Measurements from ENCODE around the gene MME. TPM values are rescaled to one million over a fixed set of nuclear protein-coding genes. Genes with fewer than 3 reads are reported as not detected.

The MME gene
- total RNA-seq, 2 donors from 2014 or later = 30.2 to 31.9 TPM

DNA sequence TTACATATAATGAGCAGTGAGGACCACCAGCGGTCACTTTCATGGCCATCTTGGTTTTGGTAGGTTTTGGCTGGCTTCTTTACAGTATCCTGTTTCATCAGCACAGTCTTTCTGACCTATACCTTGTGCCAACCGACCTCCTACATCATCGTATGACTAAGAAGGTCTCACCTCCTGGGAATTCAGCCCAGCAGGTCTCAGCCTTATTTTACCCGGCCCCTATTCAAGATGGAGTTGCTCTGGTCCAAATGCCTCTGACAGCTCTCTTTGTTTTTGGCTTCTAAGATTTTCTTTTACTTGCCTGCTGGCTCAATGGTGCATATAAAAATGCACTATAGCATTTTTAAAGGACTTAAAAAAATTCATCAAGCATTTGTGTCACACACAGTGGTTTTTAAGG is 3.2 kb upstream of the MME start:
- TF ChIP-seq, protein P1, sequence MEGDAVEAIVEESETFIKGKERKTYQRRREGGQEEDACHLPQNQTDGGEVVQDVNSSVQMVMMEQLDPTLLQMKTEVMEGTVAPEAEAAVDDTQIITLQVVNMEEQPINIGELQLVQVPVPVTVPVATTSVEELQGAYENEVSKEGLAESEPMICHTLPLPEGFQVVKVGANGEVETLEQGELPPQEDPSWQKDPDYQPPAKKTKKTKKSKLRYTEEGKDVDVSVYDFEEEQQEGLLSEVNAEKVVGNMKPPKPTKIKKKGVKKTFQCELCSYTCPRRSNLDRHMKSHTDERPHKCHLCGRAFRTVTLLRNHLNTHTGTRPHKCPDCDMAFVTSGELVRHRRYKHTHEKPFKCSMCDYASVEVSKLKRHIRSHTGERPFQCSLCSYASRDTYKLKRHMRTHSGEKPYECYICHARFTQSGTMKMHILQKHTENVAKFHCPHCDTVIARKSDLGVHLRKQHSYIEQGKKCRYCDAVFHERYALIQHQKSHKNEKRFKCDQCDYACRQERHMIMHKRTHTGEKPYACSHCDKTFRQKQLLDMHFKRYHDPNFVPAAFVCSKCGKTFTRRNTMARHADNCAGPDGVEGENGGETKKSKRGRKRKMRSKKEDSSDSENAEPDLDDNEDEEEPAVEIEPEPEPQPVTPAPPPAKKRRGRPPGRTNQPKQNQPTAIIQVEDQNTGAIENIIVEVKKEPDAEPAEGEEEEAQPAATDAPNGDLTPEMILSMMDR (conservative IDR thresholded peaks at IDR 0.05) = no peak

GRCh38 chr3:155078711-155079467 is 1.2 kb upstream of the MME start:
- H3K27me3 ChIP-seq (ENCODE audit: control insufficient read depth, insufficient read depth, low read length, poor library complexity, severe bottlenecking) = peaks cover 12% of the 10 kb centered on the region
- Mint-ChIP-seq H3K27me3 (ENCODE audit: insufficient read depth) (peaks cover 28% of the 10 kb centered on the region), H3K4me1 (peaks cover 20% of the 10 kb centered on the region), H3K27ac (no peak overlapping the region), H3K36me3 (ENCODE audit: low read depth) (no peaks in the 10 kb centered on the region), H3K4me3 (peak overlapping the region; percentile 79), H3K9me3 (peaks cover 6% of the 10 kb centered on the region)
- peaks cover 3% of the 10 kb centered on the region for H3K4me1 ChIP-seq (ENCODE audit: control insufficient read depth, insufficient read depth, low read length)
- DNase-seq = peak; percentile 50
- H3K4me3 ChIP-seq (ENCODE audit: low read length) = peak overlapping the region; percentile 80
- no peaks in the 10 kb centered on the region for H3K9me3 ChIP-seq (ENCODE audit: control insufficient read depth, low read length)
- no peak overlapping the region for H3K27ac ChIP-seq (ENCODE audit: low read depth, low read length)
- WGBS, 2 experiments (ENCODE audit: insufficient coverage in 1 of 2, insufficient read length in 1 of 2) = 15 to 23% methylated on average over 13 to 18 of the region's 18 CpGs
- H3K9ac ChIP-seq (ENCODE audit: extremely low read depth, low read length, poor library complexity, severe bottlenecking) = no peak overlapping the region
- TF ChIP-seq, protein P1 (conservative IDR thresholded peaks at IDR 0.05) = no peak
- no peaks in the 10 kb centered on the region for H3K36me3 ChIP-seq (ENCODE audit: control insufficient read depth, insufficient read depth, low read length)

More for the DNA sequence above, 3.2 kb upstream of the MME start:
- H3K4me3 ChIP-seq (ENCODE audit: low read length) = no peak overlapping the region
- no peaks in the 10 kb centered on the region for H3K36me3 Mint-ChIP-seq (ENCODE audit: low read depth)
- H3K9me3 ChIP-seq (ENCODE audit: control insufficient read depth, low read length) = no peaks in the 10 kb centered on the region
- peaks cover 19% of the 10 kb centered on the region for H3K4me1 Mint-ChIP-seq
- peaks cover 6% of the 10 kb centered on the region for H3K9me3 Mint-ChIP-seq
- 70 to 89% methylated on average over 3 to 4 of the region's 4 CpGs for WGBS, 2 experiments (ENCODE audit: insufficient coverage in 1 of 2, insufficient read length in 1 of 2)
- H3K9ac ChIP-seq (ENCODE audit: extremely low read depth, low read length, poor library complexity, severe bottlenecking) = no peak overlapping the region
- peaks cover 12% of the 10 kb centered on the region for H3K27me3 ChIP-seq (ENCODE audit: control insufficient read depth, insufficient read depth, low read length, poor library complexity, severe bottlenecking)
- no peak overlapping the region for H3K27ac ChIP-seq (ENCODE audit: low read depth, low read length)
- no peaks in the 10 kb centered on the region for H3K36me3 ChIP-seq (ENCODE audit: control insufficient read depth, insufficient read depth, low read length)
- no peak overlapping the region for H3K27ac Mint-ChIP-seq
- H3K27me3 Mint-ChIP-seq (ENCODE audit: insufficient read depth) = peaks cover 28% of the 10 kb centered on the region
- DNase-seq = no peak
- peaks cover 3% of the 10 kb centered on the region for H3K4me1 ChIP-seq (ENCODE audit: control insufficient read depth, insufficient read depth, low read length)
- no peak overlapping the region for H3K4me3 Mint-ChIP-seq

- Histone ChIP-seq H3K36me3 (ENCODE audit: control insufficient read depth, insufficient read depth, low read length) (peaks cover 4% of the 10 kb centered on the region), H3K4me1 (ENCODE audit: control insufficient read depth, insufficient read depth, low read length) (peaks cover 3% of the 10 kb centered on the region), H3K27me3 (ENCODE audit: control insufficient read depth, insufficient read depth, low read length, poor library complexity, severe bottlenecking) (peaks cover 12% of the 10 kb centered on the region), H3K27ac (ENCODE audit: low read depth, low read length) (no peak overlapping the region), H3K4me3 (ENCODE audit: low read length) (peak overlapping the region; percentile 89), H3K9ac (ENCODE audit: extremely low read depth, low read length, poor library complexity, severe bottlenecking) (no peak overlapping the region), H3K9me3 (ENCODE audit: control insufficient read depth, low read length) (no peaks in the 10 kb centered on the region)
- no peak for DNase-seq
- H3K4me1 Mint-ChIP-seq = peaks cover 20% of the 10 kb centered on the region
- TF ChIP-seq, protein P1 (conservative IDR thresholded peaks at IDR 0.05) = peak; percentile 51
- no peaks in the 10 kb centered on the region for H3K36me3 Mint-ChIP-seq (ENCODE audit: low read depth)
- peak overlapping the region; percentile 79 for H3K4me3 Mint-ChIP-seq
- no peak overlapping the region for H3K27ac Mint-ChIP-seq
- H3K9me3 Mint-ChIP-seq = peaks cover 6% of the 10 kb centered on the region
- WGBS, 2 experiments (ENCODE audit: insufficient coverage in 1 of 2, insufficient read length in 1 of 2) = 0% methylated on average over 2 to 19 of the region's 21 CpGs
- H3K27me3 Mint-ChIP-seq (ENCODE audit: insufficient read depth) = peaks cover 28% of the 10 kb centered on the region
Observed at GRCh38 chr3:155079468-155079745, 712 bp upstream of the MME start.
